Activated T-cell treated with anti-CD3 and anti-CD28 coated beads for 1 hour (primary cell): ENCODE data around the gene WDR35.
"Not testable (repeated sequence)": the region's sequence is repeated elsewhere in the genome, so short reads cannot be mapped to it uniquely, and the experiment has no call there.

ENCODE experiments used
- DNase-seq: peaks from one replicate; pipeline ENCODE4 v3.0.0-alpha.2; 2020; ENCODE audit warnings: low read depth

The WDR35 gene

DNA sequence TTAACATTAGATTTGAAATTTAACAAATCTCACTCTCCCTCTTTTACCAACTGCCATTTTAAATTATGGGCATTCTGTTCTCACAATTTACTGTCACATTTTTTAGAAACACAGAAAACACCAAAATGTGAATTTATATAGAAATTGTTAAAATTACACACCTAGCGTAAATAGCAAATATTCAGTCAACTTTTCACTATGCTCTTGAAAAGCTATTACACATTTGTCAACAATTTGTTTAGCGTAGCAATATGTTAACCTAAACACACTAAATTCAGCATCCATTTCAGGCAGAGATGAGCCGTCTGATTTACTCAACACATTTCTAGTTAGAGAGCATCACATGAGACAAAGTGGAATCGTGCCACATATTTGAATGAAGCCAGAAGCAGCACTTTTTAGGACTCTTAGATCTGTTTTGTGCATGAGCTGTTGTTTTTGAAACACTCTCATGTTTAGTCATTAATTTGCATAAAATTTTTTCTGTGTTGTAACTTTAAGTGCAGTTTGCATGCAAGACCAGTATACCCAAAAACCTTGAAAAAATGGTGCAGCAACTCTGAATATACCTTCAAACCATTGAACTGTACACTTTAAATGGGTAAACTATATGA, 96.3 kb downstream of the WDR35 start:
- DNase-seq: no peak

DNA sequence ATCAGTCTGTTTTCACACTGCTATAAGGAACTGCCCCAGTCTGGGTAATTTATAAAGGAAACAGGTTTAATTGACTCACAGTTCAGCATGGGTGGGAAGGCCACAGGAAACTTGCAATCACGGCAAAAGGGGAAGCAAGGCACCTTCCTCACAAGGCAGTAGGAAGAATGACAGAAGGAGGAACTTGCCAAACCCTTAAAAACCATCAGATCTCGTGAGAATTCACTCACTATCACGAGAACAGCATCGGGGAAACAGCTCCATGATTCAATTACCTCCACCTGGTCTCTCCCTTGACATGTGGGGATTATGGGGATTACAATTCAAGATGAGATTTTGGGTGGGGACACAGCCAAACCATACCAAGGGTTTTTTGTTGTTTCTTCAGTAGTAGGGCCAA, 97.9 kb downstream of the WDR35 start:
- DNase-seq: not testable (repeated sequence)

DNA sequence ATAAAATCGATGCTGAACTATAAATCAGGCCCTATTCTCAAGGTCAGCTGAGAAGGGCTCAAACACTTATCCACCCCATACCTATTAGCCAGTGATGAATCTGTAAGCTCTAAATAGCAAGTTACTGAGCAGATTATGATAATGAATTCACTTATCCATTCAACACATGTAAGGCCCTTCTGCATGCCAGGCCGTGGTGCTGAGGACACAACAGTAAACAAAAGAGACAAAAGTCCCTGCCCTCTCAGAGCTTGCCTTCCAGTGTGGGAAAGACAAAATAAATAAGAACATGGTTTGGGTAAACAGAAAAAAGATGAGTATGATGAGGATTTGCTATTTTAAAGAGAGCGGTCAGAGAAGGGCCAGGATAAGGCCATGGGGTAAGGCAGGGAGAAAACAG, 99.8 kb downstream of the WDR35 start:
- DNase-seq: no peak

DNA sequence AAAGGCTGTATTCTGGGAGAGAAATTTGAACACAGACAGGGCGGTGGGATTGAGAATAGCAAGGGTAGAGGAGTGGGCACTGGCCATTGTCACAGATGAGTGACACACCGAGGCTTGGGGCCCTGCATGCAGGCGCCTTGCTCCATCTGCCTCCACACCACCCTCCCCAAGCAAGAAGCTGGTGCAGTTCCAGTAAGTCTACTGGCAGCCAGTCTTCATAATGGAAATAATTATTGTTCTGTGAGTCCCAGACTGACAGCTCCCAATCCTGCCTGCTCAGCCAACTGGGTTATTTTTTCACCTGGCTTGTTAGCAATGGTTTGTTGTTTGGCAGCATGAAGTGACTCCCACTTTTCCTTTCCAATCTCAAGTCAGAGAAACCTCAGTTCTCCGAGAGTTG, 101.1 kb downstream of the WDR35 start:
- DNase-seq: no peak

DNA sequence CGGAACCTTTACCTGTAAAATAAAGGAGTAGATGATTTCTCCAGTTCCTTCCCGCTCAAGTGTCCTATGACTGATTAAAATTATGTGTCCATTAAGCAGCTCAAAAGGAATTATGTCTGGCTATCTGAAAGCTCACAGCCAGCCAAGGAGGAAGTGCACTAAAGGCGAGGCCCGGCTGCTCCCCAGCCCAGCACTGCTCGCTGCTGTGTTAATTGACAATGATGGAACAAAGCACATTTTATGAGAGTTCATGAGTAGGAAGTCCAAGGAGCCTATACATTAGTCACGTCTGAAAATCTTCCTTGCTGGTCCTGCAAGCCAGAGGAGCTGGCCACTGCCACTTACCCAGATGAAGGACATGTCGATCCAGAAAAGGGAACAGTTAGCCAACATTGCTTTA, 102.4 kb downstream of the WDR35 start:
- no peak for DNase-seq

DNA sequence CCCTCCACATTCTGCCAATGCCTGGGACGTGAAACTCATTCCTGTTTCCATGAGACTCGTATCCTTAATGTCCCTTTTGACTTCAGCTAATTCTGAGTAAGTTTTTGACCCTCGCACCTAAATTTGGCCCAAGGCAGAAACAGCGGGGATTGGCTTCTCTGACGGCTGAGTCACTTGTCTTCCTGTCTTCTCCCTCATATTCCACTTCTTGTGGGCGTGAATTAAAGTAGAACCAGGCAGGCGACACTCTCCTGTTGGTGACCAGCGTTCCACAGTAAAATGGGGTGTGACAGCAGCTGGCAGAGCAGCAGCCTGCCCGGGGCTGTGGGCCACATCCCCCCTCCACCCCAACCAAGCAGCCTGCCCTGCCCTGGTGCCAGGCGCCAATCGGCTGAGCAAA, 103.6 kb downstream of the WDR35 start:
- no peak for DNase-seq

DNA sequence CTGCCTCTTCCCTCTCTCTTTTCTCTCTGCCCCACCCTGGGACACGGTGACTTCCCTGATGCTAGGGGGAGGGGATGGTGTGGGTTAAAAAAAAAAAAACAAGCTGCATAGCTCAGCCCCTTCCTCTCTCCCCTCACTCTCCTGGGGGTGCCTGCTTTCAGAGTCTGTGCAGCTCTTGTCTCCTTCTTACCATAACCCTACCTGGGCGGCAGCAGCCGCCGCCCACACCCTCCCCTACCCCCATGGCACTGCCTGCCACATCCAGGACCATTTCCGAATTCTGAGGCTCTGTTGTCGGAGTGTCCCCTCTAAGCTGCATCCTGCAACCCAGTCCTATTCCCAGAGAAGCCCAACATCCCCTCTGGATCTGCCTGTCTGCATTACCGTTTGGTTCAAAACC, 104.1 kb downstream of the WDR35 start:
- DNase-seq: no peak

DNA sequence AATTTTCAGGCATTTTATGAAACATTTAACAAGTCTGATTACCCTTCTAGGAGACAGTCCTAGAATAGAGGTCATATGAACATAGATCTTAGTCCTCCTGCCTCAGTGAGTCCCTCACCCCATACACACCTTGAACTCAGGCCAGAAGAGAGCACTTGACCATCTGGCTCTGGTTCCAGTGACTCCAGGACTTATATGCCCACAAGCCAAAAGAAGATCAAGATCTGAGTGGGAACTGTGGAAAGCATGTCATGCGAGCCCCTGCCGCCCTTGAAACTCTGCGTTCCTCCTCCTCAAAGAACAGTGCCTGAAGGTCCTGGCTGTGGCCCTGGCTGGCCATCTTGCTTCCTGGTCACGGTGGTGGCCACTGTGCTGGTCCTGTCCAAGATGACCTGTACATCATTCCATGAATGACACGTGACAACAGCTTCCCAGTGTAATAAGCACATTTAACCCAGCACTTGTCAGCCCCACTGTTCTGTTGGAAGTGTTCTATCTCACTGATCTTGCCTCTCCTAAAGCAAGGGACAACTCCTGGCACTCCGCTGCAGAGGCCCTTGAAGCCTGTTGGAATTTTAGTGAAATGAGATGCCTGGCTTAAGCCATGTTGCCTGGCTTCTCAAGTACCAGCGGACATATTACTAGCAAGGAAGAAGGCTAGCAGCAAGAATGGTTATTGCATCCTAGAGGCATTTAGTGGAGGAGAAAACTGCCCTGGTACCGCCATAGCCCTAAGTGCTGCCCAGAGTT, 105.8 kb downstream of the WDR35 start:
- no peak for DNase-seq

DNA sequence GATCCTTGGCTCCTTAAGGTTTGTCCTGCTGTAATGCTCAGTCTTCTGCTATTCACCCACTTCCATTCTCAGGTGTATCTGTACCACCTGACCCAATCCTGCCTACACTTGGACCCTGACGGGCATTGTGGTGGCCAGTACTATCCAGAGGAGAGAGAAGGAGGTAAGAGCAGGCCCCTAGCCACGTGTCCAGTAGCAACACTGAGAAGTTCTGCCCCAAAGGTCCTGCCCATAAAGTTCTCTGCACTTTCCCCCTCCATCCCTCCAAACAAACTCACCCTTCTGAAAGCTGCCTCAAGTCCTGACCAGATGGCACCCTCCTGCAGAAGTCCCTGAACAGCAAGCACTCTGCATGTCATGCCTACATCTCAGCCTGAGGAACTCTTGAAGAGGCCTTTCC, 106.4 kb downstream of the WDR35 start:
- no peak for DNase-seq

DNA sequence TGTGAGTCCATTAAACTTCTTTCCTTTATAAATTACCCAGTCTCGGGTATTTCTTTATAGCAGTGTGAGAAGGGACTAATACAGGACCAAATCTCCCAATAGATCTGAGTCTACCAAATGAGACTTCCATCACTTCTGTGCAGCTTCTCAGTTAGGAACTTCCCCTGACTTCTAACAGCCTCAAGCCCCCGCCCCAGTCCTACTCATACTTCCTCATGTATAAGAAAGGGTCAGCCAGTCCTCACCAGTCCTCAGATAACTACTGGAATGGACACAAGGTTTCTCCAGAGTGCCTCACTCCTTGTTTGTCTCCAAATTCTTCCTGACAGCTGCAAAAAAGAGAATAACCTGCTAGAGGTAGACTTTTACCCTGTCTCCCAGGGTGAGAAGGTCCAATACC, 107.6 kb downstream of the WDR35 start:
- no peak for DNase-seq

DNA sequence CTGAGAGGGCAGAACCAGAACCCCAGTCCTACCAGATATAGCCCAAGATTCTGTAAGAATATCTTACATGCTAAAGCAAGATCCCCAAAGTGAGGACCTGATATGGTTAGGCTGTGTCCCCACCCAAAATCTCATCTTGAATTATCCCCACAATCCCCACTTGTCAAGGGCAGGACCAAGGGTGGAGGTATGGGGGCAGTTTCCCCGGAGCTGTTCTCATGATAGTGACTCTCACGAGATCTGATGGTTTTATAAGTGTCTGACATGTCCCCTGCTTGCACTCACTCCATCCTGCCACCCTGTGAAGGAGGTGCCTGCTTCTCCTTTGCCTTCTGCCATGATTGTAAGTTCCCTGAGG, 108.0 kb downstream of the WDR35 start:
- no peak for DNase-seq

DNA sequence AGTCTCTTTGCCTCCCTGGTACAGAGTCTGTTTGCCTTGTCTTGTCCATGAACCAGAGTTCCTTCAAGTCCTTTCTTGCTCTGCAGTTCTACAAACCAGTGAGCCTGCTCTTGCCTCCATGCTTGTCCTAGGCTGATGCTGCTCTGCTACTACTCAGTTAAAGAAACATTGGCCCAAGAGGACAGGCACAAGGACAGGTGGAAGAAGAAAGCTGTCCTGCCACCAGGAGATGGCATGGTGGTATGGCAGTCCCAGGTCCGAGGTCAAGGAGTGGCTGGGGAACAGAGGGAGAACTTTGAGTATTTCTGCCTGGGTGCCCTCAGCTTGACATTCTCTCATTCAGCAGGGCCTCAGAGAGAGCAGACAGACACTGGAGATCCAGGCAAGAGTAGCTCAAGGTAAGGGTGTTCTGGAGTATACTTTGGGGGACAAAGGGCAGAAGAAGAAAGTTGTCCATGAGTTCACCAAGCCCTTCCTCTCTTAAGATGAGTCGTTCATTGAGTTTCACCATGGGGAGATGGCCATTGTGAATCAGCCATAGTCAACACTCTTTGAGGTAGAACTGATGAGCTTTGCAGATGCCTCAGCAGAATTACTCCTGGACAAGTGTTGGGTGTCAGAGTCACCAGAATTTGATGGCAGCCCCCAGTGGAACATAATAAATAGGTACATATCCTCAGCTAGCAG, 108.5 kb downstream of the WDR35 start:
- no peak for DNase-seq

DNA sequence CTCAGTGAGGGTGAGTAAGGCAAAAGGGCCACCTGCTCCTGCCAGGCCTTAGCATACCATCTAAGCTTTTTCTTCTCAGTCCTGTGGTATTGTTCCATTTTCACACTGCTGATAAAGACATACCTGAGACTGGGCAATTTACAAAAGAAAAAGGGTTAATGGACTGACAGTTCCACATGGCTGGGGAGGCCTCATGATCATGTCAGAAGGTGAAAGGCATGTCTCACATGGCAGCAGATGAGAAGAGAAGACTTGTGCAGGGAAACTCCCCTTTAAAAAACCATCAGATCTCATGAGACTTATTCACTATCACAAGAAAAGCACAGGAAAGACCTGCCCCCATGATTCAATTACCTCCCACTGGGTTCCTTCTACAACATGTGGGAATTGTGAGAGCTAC, 109.7 kb downstream of the WDR35 start:
- DNase-seq: not testable (repeated sequence)

DNA sequence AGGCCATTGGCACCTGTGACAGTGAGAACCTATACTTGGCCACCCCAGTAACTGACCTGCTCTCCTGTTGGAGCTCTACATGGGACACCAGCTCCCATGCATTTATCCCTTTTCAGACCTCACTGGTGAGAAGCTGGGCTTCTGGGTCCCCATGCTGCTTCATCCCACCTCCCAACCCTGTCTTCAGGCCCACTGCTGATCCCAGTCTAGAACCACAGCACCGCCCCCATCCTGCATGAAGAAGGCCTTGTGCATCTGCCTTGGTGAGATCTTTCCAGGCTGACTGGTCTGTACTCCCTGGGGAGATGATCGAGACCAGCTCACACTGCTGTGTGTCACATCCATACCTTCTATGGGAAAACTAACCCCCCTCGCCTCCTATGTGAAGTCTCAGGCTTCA, 110.8 kb downstream of the WDR35 start:
- DNase-seq: no peak

DNA sequence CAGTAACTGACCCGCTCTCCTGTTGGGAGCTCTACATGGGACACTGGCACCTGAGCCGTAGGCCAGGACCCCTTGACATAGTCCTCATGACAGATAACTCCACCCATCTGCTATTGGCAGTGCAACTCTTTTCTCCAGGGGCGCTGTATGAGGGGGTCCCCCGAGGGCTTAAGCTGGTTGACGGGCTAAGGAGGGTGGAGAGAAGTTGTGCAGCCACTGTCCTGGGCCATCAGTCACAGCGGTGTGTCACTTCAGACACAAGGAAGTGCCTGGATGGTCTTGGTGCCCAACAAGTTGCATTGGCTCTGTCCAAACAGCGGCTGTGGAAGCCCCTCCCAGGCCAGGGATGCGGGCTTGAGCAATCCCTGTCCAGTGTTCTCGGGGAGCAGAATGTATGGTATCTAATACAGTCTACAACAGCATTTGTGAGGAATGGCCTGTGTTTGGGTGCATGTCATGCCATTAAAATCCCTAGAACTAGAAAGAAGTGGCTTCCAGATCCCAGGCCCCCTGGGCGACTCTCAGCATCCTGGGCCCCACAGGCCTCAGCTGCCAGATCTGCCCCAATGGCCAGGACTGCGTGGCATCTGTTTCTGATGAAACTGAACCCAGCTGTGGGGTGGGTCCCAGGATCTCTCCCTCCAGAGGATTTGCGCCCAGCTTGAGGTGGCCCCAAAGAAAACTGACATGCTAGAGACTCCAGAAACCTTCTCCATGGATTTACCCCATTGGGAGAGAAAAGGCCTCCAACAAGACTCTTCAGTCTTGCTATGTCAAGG, 111.4 kb downstream of the WDR35 start:
- DNase-seq: no peak

DNA sequence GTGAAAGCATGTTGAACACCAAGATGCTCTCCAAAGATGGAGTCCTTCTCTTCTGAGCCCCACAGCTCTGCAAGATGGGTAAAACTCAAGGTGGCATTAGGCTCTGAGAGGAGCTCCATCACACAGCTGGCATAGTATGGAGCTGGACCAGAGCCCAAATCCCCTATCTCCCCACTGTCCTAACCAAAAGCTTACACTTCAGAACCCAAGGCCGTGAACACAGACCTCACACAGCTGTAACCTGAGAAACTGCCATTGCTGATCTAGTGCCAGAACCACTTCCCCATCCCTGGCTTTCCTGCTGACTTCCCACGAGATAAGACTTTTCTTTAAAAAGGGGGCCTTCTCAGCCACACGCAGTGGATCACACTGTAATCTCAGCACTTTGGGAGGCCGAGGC, 113.2 kb downstream of the WDR35 start:
- no peak for DNase-seq

DNA sequence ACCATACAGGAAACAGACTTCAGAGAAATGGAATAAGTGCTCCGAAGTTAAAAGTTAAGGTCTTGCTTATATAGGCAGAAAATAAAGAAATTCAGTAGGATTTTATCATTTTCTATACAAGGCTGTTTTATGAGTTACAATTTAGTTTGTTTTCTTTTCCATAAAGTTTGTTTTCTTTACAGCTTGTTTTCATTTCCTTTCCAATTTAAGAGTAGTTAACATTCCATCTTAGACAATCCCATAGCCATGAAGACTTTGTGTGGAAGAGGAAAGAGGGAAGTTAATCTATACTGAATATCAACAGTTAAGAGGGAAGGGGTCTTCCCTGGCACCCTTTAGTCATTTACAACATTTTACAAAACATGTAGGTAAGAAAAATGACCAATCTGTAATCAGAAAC, 114.6 kb downstream of the WDR35 start:
- DNase-seq: no peak

DNA sequence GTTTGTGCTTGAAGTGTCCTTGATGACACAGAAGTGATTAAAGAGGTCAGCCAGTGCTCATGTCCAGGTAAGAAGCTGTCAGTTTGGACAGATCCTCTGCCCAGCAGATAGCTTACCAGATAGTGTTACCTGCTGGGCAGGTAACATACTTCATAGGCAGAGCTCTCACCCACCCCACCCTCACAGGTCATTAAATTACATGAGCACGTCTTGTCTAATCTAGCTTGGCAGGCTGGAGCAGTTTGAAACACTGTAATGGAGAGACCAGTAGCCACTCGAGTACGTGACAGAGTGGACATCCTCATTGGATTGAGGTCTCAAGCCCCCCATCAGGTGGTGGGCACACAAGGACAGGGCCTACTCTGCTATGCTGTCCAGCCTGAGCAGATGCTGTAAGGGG, 115.2 kb downstream of the WDR35 start:
- DNase-seq: no peak

DNA sequence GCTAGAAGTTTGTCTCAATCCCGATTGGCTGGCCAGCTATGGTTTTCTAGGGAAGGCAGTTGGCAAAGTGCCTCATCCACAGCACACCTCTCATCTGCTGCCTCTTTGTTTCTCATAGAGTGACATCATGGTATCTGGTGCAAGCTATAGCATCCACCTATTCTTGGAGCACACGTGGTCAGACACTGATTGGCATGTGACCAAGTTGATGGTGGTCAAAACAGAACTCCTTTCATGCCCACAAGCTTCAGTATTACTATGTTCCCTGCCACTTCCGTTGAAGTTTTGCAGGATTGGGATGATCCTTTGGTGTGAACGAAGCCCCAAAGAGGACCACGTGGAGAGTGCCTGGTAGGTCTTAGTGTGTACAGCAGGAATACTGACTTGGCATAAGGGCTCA, 116.9 kb downstream of the WDR35 start:
- no peak for DNase-seq

DNA sequence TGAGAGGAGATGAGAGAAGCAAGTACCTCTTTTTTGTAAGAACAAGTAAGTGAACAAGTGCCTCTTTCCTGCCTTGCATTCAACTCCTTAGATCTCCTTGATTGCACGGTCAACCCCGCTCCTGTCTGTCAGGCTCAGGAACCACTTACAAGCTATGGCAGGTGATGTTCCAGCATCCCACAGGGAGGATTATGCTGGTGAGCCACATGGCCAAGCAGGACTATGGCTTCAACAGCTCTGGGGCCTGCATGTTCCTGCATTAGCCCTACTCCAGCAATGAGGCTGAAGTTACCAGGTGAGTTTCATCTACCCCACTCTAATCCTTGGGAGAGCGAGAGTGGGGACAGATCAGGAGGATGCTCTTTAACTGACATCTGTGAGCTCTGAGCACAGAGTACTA, 117.6 kb downstream of the WDR35 start:
- no peak for DNase-seq

DNA sequence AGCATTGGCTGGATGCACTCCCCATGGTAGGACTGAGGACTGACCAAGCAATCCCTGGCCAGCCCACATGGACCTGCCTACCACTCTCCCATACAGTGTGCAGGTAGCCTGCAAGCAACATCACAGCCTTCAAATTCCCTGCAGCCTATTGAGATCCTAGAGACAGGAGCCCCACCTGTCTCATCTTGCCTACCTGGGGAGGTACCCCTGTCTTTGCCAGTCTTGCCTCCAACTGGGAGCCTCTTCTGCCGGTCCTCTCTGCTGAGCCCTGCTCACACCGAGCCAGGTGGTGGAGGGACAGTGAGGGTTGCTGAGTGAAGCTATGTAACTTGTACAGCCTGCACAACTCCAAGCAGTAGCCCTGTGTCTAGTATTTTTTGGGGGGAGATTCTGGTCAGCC, 118.1 kb downstream of the WDR35 start:
- DNase-seq: no peak

DNA sequence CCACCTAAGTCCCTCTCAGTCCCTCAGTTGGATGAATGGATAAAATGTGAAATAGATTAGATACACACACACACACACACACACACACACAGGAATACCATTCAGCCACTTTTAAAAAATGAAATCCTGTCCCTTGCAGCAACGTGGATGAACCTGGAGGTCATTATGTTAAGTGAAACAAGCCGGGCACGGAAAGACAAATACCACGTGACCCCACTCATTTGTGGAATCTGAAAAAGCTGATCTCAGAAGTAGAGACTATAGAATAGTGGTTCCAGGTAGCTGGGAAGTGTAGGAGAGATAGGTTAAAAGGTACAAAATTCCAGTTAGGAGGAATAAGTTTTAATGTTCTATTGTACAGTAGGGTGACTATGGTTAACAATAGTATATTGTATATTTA, 119.1 kb downstream of the WDR35 start:
- no peak for DNase-seq
